GM19324 (cell line): ENCODE results near the gene FAM222A.

Source experiments
- ATAC-seq: cut with Tn5 transposase; IDR thresholded peaks from one replicate; pipeline ENCODE4 v1.9.1; 2021; ENCODE audit warnings: mild to moderate bottlenecking, moderate library complexity; ENCODE audit not compliant: unreplicated experiment, low FRiP score

FAM222A gene

GRCh38 chr12:109816870-109817269 lies 103.2 kb downstream of the FAM222A start:
- ATAC-seq: no peak

- no peak for ATAC-seq
Observed at GRCh38 chr12:109817627-109818231, 104.1 kb downstream of the FAM222A start.

GRCh38 chr12:109818253-109818652 lies 104.6 kb downstream of the FAM222A start:
- no peak for ATAC-seq

- ATAC-seq: no peak
Observed at GRCh38 chr12:109818905-109819500, 105.4 kb downstream of the FAM222A start.
